ENCODE measurements around the gene IL17RD.

Gene IL17RD

DNA sequence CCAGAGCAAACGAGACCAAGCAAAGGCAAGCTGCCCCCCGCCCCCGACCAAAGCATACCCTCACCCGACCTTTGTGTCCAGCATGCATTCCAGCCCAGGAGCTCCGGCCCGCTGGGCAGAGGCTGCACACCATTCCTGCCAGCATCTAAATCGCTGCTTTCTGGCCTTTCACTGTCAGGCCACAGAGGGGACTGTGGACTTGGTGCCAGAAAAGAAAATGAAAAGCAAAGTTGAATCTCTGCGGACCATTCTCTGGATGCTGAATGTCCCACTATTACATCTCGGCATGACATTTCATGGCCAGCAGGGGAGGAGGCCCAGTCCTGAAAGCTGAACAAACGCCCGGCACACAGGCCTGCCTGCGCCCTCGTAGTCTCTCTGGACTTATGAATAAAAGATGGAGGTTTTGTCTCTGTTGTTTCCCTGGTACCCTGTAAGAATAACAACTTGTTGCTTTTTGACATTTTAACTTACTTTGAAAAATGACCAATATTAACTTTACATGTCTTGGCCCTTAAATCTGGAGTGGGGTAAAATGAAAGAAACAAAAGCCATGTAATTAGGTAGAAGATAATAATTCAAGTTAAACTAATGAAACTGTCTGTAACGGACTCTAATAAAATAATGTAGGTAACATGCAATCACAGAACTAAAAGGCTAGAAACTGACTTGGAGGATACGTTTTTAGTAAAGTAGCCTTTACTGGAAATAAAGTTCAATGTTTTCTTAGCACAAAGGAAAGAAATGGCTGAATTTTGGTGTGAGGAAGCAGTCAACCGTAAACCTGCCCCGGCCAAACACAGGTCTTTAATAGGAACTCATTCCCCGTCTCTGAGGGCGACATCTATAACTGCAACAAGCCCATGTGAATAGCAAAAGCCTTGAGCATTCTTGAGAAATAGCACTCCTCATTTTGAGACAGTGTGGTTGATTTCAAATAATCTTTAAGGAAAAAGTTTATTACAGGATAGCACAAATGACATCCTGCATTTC lies 12.7 kb downstream of the IL17RD start:
- H3K4me3 ChIP-seq (ENCODE audit: low read depth, low read length) = no peak overlapping the region
- POLR2A ChIA-PET = no interaction called here

DNA sequence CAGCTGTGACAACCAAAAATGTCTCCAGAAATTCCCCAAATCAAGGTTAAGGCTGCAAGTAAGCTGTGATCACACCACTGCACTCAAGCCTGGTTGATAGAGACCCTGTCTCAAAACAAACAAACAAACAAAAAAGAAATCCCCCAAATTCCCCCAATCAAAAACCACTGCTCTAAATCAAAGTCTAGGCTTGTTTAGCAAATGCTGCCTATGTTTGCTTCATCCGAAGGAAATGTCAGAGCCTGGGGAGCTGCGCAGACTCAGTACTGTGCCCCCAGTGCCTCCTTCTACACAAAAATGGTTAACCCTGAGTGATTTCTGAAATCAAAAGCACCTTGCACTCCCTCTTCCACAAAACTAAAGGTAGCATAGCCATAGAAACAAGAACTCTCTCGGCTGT lies 13.4 kb downstream of the IL17RD start:
- H3K9me3 ChIP-seq (ENCODE audit: control insufficient read depth, insufficient read depth, low read depth, low read length) = no peaks in the 10 kb centered on the region
- ChIA-PET CTCF (no interaction called here), POLR2A (no interaction called here)
- H3K36me3 ChIP-seq (ENCODE audit: control insufficient read depth in 2 of 2, insufficient read depth in 1 of 2, low read length in 2 of 2) = no peaks in the 10 kb centered on the region
- H3K4me1 ChIP-seq (ENCODE audit: control insufficient read depth, insufficient read depth, low read length) = peaks cover 8% of the 10 kb centered on the region; the same call in 1 of the 2 replicates
- TF ChIP-seq ZNF555 (tag by site-specific recombination; conservative IDR thresholded peaks at IDR 0.05) = no peak
- no peak for TF ChIP-seq ZNF530 (tag by site-specific recombination; IDR thresholded peaks at IDR 0.05; ENCODE audit: low read depth)
- no peak for TF ChIP-seq ZNF704 (tag by site-specific recombination; IDR thresholded peaks at IDR 0.05)
- TF ChIP-seq ZNF596 (tag by site-specific recombination; IDR thresholded peaks at IDR 0.05) = no peak
- TF ChIP-seq ZNF146 (tag by site-specific recombination; IDR thresholded peaks at IDR 0.05) = no peak
- no peak for TF ChIP-seq ZNF747 (tag by site-specific recombination; IDR thresholded peaks at IDR 0.05)
- no peak for TF ChIP-seq ZNF571 (tag by site-specific recombination; IDR thresholded peaks at IDR 0.05)
- TF ChIP-seq, protein P1, sequence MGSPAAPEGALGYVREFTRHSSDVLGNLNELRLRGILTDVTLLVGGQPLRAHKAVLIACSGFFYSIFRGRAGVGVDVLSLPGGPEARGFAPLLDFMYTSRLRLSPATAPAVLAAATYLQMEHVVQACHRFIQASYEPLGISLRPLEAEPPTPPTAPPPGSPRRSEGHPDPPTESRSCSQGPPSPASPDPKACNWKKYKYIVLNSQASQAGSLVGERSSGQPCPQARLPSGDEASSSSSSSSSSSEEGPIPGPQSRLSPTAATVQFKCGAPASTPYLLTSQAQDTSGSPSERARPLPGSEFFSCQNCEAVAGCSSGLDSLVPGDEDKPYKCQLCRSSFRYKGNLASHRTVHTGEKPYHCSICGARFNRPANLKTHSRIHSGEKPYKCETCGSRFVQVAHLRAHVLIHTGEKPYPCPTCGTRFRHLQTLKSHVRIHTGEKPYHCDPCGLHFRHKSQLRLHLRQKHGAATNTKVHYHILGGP (tag by site-specific recombination; IDR thresholded peaks at IDR 0.05) = no peak
- TF ChIP-seq ZIC2 (tag by site-specific recombination; IDR thresholded peaks at IDR 0.05) = no peak
- TF ChIP-seq ZBTB1 (tag by site-specific recombination; IDR thresholded peaks at IDR 0.05) = no peak
- no peak for TF ChIP-seq ZNF221 (tag by site-specific recombination; IDR thresholded peaks at IDR 0.05; ENCODE audit: borderline replicate concordance)
- TF ChIP-seq ZNF518A (tag by site-specific recombination; conservative IDR thresholded peaks at IDR 0.05; ENCODE audit: low read depth) = no peak
- no peak for TF ChIP-seq ZNF792 (tag by site-specific recombination; IDR thresholded peaks at IDR 0.05)
- TF ChIP-seq ZNF394 (tag by site-specific recombination; IDR thresholded peaks at IDR 0.05; ENCODE audit: borderline replicate concordance) = no peak
- H3K27ac ChIP-seq (ENCODE audit: extremely low read depth, low read depth, low read length) = no peak overlapping the region
- H3K4me3 ChIP-seq (ENCODE audit: low read depth, low read length) = no peak overlapping the region

More for the DNA sequence above, 12.7 kb downstream of the IL17RD start:
- Histone ChIP-seq H3K4me1 (ENCODE audit: control insufficient read depth, insufficient read depth, low read length) (peaks cover 11% of the 10 kb centered on the region; the same call in 1 of the 2 replicates), H3K27ac (ENCODE audit: extremely low read depth, low read depth, low read length) (no peak overlapping the region), H3K9me3 (ENCODE audit: control insufficient read depth, insufficient read depth, low read depth, low read length) (no peaks in the 10 kb centered on the region), H3K36me3 (ENCODE audit: control insufficient read depth in 2 of 2, insufficient read depth in 1 of 2, low read length in 2 of 2) (no peaks in the 10 kb centered on the region)
- TF ChIP-seq ZNF184 (tag by site-specific recombination; IDR thresholded peaks at IDR 0.05) (no peak), ZFP37 (tag by site-specific recombination; IDR thresholded peaks at IDR 0.05) (no peak), ZNF529 (tag by site-specific recombination; IDR thresholded peaks at IDR 0.05; ENCODE audit: insufficient replicate concordance) (no peak), SCRT2 (tag by site-specific recombination; IDR thresholded peaks at IDR 0.05) (peak; percentile 84), ZNF324 (tag by site-specific recombination; IDR thresholded peaks at IDR 0.05) (no peak), ZNF629 (tag by site-specific recombination; IDR thresholded peaks at IDR 0.05) (no peak), ZNF112 (tag by site-specific recombination; IDR thresholded peaks at IDR 0.05) (no peak), ZBTB17 (tag by site-specific recombination; IDR thresholded peaks at IDR 0.05) (no peak)
- CTCF ChIA-PET = no interaction called here
